AG04450 (cell line): ENCODE measurements around the gene TCEAL9. TPM values are rescaled to one million over a fixed set of nuclear protein-coding genes. Genes with fewer than 3 reads are reported as not detected.

Experiments used
- CTCF ChIA-PET: fragments of 300-600, 350-600 bp; formaldehyde crosslinking; extraction: SDS; loops from one replicate; lab custom pipeline; 2022; ENCODE audit warnings: antibody characterized with exemption, inconsistent platforms; lab: Charles Lee
- POLR2A ChIA-PET: fragments of 350-600 bp; formaldehyde crosslinking; extraction: SDS; loops from one replicate; lab custom pipeline; 2021; ENCODE audit warnings: antibody characterized with exemption, inconsistent platforms; lab: Yijun Ruan, JAX
- DNase-seq: peaks from one replicate; pipeline ENCODE4 v3.0.0-alpha.2; 2011; ENCODE audit warnings: low read depth, low spot score
- H3K27ac ChIP-seq: one replicate; pipeline ENCODE4 v1.5.1; 2012; ENCODE audit warnings: low read depth, low read length, control low read depth
- H3K27me3 ChIP-seq: one replicate; pipeline ENCODE4 v1.6.0; 2012; ENCODE audit warnings: low read length; ENCODE audit not compliant: control insufficient read depth, insufficient read depth
- H3K4me3 ChIP-seq: 2 replicates; pipeline ENCODE4 v1.5.1; 2011; ENCODE audit warnings: mild to moderate bottlenecking, low read depth, low read length, control low read depth
- H3K9me3 ChIP-seq: 2 replicates; pipeline ENCODE4 v1.5.1; 2012; ENCODE audit warnings: low read length; ENCODE audit not compliant: control insufficient read depth, insufficient read depth
- CTCF ChIP-seq: IDR thresholded peaks from 2 replicates; pipeline ENCODE4 v1.5.1; 2011; ENCODE audit warnings: low read depth, low read length, control low read depth, inconsistent platforms
- polyA plus RNA-seq: library from polyadenylated mRNA; depleted of rRNA; stranded (reverse); fragments of >200 nt; gene quantifications from 2 replicates; pipeline ENCODE4 v1.2.3, GENCODE V29; 2011; rRNA removed
- small RNA-seq: library from RNA; depleted of rRNA; stranded (forward); fragments of <200 nt; gene quantifications from one replicate; pipeline ENCODE3, GENCODE V24; 2012; ENCODE audit warnings: low read depth; ENCODE audit not compliant: insufficient read length

Gene TCEAL9
- polyA plus RNA-seq, 1 experiment = 234 TPM

DNA sequence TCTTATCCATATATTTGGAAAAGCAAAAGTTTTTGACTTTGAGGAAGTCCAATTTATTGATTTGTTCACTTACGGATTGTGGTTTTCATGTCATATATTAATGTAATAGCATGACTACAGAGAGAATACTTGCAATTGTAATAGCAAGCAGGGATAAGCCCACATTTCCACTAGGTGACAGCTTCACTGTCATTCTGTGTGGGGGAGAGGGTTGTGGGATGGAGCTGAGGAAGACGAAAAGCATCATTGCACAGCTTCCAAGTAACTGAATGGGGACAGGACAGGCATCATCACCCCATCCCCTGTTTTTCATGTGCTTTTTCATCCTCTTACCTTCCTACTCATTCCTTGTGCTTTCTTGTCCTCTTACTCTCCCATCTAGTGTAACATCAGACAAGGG lies 51.5 kb downstream of the TCEAL9 start:
- Histone ChIP-seq H3K4me3 (no peak overlapping the region), H3K27ac (no peak overlapping the region), H3K9me3 (no peaks in the 10 kb centered on the region), H3K27me3 (no peaks in the 10 kb centered on the region)
- no peak for TF ChIP-seq CTCF
- ChIA-PET CTCF (no interaction called here), POLR2A (no interaction called here)
- DNase-seq = no peak

Small RNA genes within 50 kb of the gene (small RNA-seq; reads per million reads assigned to genes)
- not detected for gene Z92846.1

Other genes with a start within 250 kb of the TCEAL9 start
- gene BEX4, start 141.4 kb upstream of the TCEAL9 start, polyA plus RNA-seq = 14.4 and 21.1 TPM in 2 replicates
- gene TCEAL8, start 101.4 kb upstream of the TCEAL9 start, polyA plus RNA-seq = 98.3 and 147 TPM in 2 replicates
- not detected in 2 replicates for gene TCEAL5, start 79.8 kb upstream of the TCEAL9 start, polyA plus RNA-seq
- 0.14 and 0.25 TPM in 2 replicates for gene BEX2, start 45.5 kb upstream of the TCEAL9 start, polyA plus RNA-seq
- gene TCEAL7, start 26.3 kb upstream of the TCEAL9 start, polyA plus RNA-seq = 35.8 and 49.5 TPM in 2 replicates
- 644 and 772 TPM in 2 replicates for gene BEX3, start 20.0 kb downstream of the TCEAL9 start, polyA plus RNA-seq
- 0.19 and 0.22 TPM in 2 replicates for gene RAB40A, start 163.0 kb downstream of the TCEAL9 start, polyA plus RNA-seq
- 36.2 and 43.9 TPM in 2 replicates for gene TCEAL4, start 229.0 kb downstream of the TCEAL9 start, polyA plus RNA-seq